Lower leg skin (tissue), 3 donors: ENCODE measurements around the gene SDCBP2.

Source experiments
- CTCF ChIP-seq, 3 donors: fragments of 450-650 bp; IDR thresholded peaks; one replicate each; pipeline ENCODE4 v1.5.1; 2016; ENCODE audit warnings: antibody characterized with exemption in 3 of 3, mild to moderate bottlenecking in 3 of 3, moderate library complexity in 2 of 3
- POLR2A ChIP-seq, 2 donors: fragments of 450-650 bp; IDR thresholded peaks; one replicate each; pipeline ENCODE4 v1.6.1; 2016 to 2017; ENCODE audit warnings: antibody characterized with exemption in 2 of 2, mild to moderate bottlenecking in 1 of 2, moderate library complexity in 1 of 2

GRCh38 chr20:1278993-1279392 lies 49.9 kb downstream of the SDCBP2 start:
- TF ChIP-seq CTCF (IDR thresholded peaks at IDR 0.05), result no peak
- no peak for TF ChIP-seq POLR2A (IDR thresholded peaks at IDR 0.05)
